Fibroblast of lung (primary cell): ENCODE results near the gene PHF3. TPM values are rescaled to one million over a fixed set of nuclear protein-coding genes. Genes with fewer than 3 reads are reported as not detected.
A peak's percentile ranks its signal among the peaks of the same experiment; 100 is the strongest.

ENCODE experiments used
- DNase-seq, 2 donors: peaks; one replicate each; pipeline versions ENCODE4 v3.0.0 to v3.0.0-alpha.2; 2010; ENCODE audit warnings: low read depth in 2 of 2
- H2AFZ ChIP-seq: 2 replicates; pipeline ENCODE4 v1.5.1; 2012; ENCODE audit warnings: low read length, control low read depth, inconsistent platforms
- H3K27ac ChIP-seq: 2 replicates; pipeline ENCODE4 v1.5.1; 2011; ENCODE audit warnings: low read length, control low read depth; ENCODE audit not compliant: insufficient read depth
- H3K27me3 ChIP-seq: 2 replicates; pipeline ENCODE4 v1.5.1; 2011; ENCODE audit warnings: mild to moderate bottlenecking, low read length; ENCODE audit not compliant: control insufficient read depth, insufficient read depth
- H3K36me3 ChIP-seq: 2 replicates; pipeline ENCODE4 v1.5.1; 2011; ENCODE audit warnings: low read length; ENCODE audit not compliant: control insufficient read depth, insufficient read depth
- H3K4me1 ChIP-seq: 2 replicates; pipeline ENCODE4 v1.5.1; 2011; ENCODE audit warnings: low read length; ENCODE audit not compliant: control insufficient read depth, insufficient read depth; ENCODE audit errors: extremely low read depth
- H3K4me2 ChIP-seq: 2 replicates; pipeline ENCODE4 v1.5.1; 2011; ENCODE audit warnings: low read length, control low read depth; ENCODE audit not compliant: insufficient read depth; ENCODE audit errors: extremely low read depth
- H3K4me3 ChIP-seq, 4 experiments: fragments of 200-600 bp in 1 of 4; sonication (generic) in 1 of 4; replicated peaks in 1 of 4; 2 replicates each; pipeline ENCODE4 v1.5.1; 2011 to 2016; ENCODE audit warnings: low read length in 4 of 4, low read depth in 3 of 4, mild to moderate bottlenecking in 3 of 4, control low read depth in 2 of 4, inconsistent platforms in 1 of 4, mixed read lengths in 1 of 4; ENCODE audit not compliant: insufficient read depth in 1 of 4; ENCODE audit errors: control extremely low read depth in 1 of 4
- H3K79me2 ChIP-seq: 2 replicates; pipeline ENCODE4 v1.5.1; 2012; ENCODE audit warnings: mild to moderate bottlenecking, low read length, inconsistent platforms; ENCODE audit not compliant: control insufficient read depth, insufficient read depth
- H3K9ac ChIP-seq: 2 replicates; pipeline ENCODE4 v1.5.1; 2011; ENCODE audit warnings: mild to moderate bottlenecking, low read length, control low read depth; ENCODE audit not compliant: insufficient read depth
- H3K9me3 ChIP-seq: 2 replicates; pipeline ENCODE4 v1.5.1; 2012; ENCODE audit warnings: low read depth, low read length; ENCODE audit not compliant: control insufficient read depth, insufficient read depth
- H4K20me1 ChIP-seq: 2 replicates; pipeline ENCODE4 v1.5.1; 2011; ENCODE audit warnings: low read length; ENCODE audit not compliant: control insufficient read depth, insufficient read depth; ENCODE audit errors: extremely low read depth
- EZH2 ChIP-seq: IDR thresholded peaks from 2 replicates; pipeline ENCODE4 v1.5.1; 2012; ENCODE audit warnings: low read length, control low read depth, mild to moderate bottlenecking; ENCODE audit errors: missing control alignments
- polyA plus RNA-seq, 2 donors: library from polyadenylated mRNA; depleted of rRNA in 1 of 2; stranded (reverse) in 1 of 2; unstranded in 1 of 2; fragments of >200 nt; gene quantifications; 2 replicates each; pipeline ENCODE4 v1.2.1, GENCODE V29; 2011 to 2012; ENCODE audit warnings: missing spikeins in 1 of 2
- total RNA-seq: library from RNA; depleted of rRNA; stranded (reverse); fragments of >200 nt; gene quantifications from 2 replicates; pipeline ENCODE4 v1.2.1, GENCODE V29; 2014
- TF ChIP-seq, protein P1 (sequence below), 2 donors: IDR thresholded peaks in 1 of 2; conservative IDR thresholded peaks in 1 of 2; 1 replicate in 1 of 2; 2 replicates in 1 of 2; pipeline ENCODE4 v1.5.1; 2011 to 2012; ENCODE audit warnings: low read length in 2 of 2, control low read depth in 1 of 2, inconsistent platforms in 1 of 2, low read depth in 1 of 2, mild to moderate bottlenecking in 1 of 2

Gene PHF3
- total and polyA plus RNA-seq, 2 donors (not counting 1 experiment from before 2014, with no cell fraction given) = 22.2 to 71.5 TPM

DNA sequence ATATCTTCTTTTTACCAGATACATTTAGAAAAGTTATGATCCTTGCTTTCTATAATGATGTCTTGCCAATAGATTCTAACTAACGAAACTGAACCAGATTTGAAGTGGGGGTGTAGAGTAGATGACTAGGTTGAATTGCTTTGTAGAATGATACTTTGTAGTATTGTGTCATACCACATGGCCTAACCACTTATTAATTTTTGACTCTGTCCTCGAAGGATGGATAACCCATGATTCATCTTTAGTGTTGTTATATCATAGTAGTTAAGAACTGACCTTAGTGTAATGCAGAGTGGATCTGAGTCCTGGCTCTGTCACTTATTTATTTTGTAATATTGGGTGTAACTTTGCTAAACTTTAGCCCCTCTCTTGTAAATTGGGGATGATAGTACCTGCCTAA, 4.5 kb downstream of the PHF3 start:
- TF ChIP-seq EZH2 = no peak
- TF ChIP-seq, protein P1, sequence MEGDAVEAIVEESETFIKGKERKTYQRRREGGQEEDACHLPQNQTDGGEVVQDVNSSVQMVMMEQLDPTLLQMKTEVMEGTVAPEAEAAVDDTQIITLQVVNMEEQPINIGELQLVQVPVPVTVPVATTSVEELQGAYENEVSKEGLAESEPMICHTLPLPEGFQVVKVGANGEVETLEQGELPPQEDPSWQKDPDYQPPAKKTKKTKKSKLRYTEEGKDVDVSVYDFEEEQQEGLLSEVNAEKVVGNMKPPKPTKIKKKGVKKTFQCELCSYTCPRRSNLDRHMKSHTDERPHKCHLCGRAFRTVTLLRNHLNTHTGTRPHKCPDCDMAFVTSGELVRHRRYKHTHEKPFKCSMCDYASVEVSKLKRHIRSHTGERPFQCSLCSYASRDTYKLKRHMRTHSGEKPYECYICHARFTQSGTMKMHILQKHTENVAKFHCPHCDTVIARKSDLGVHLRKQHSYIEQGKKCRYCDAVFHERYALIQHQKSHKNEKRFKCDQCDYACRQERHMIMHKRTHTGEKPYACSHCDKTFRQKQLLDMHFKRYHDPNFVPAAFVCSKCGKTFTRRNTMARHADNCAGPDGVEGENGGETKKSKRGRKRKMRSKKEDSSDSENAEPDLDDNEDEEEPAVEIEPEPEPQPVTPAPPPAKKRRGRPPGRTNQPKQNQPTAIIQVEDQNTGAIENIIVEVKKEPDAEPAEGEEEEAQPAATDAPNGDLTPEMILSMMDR (conservative IDR thresholded peaks at IDR 0.05 in 1 of 2, IDR thresholded peaks at IDR 0.05 in 1 of 2; ENCODE audit: low read depth in 1 of 2, low read length in 2 of 2) = no peak
- peaks cover 5% of the 10 kb centered on the region for H4K20me1 ChIP-seq
- DNase-seq = peak; percentile 50 to 76
- H3K4me1 ChIP-seq = peaks cover 10% of the 10 kb centered on the region
- H3K27me3 ChIP-seq = no peaks in the 10 kb centered on the region
- H2AFZ ChIP-seq = no peak overlapping the region
- H3K9ac ChIP-seq = no peak overlapping the region
- H3K4me3 ChIP-seq = peak overlapping the region in 1 of 4 experiments; percentile 7
- peaks cover 79% of the 10 kb centered on the region for H3K79me2 ChIP-seq
- H3K4me2 ChIP-seq = peak overlapping the region; percentile 82
- no peaks in the 10 kb centered on the region for H3K9me3 ChIP-seq
- peak overlapping the region; percentile 42 for H3K27ac ChIP-seq
- no peaks in the 10 kb centered on the region for H3K36me3 ChIP-seq

DNA sequence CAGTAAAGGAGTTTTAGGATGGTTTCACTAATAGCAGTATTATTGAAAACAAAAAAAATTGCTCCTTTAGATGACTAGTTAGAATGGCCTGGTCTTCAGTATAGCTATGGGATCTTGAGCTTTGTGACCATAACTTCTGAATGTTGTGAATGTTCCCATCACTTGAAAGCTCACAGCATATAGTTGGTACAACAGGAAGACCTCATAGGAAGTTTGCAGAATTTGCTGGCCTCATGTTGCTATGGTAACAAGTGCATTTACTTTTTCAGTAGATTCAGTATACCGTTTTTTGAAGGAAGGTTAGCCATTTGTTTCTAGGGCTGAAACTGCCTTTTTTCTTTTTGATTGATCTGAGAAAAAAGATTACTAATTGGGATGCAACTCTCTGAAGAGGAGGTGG, 8.3 kb downstream of the PHF3 start:
- H3K27ac ChIP-seq = no peak overlapping the region
- peaks cover 8% of the 10 kb centered on the region for H3K4me1 ChIP-seq
- no peak overlapping the region for H3K4me3 ChIP-seq
- H3K27me3 ChIP-seq = no peaks in the 10 kb centered on the region
- no peaks in the 10 kb centered on the region for H3K36me3 ChIP-seq
- no peak overlapping the region for H2AFZ ChIP-seq
- no peaks in the 10 kb centered on the region for H3K9me3 ChIP-seq
- no peak overlapping the region for H3K4me2 ChIP-seq
- peaks cover 63% of the 10 kb centered on the region for H3K79me2 ChIP-seq
- TF ChIP-seq EZH2 = no peak
- TF ChIP-seq, protein P1 (conservative IDR thresholded peaks at IDR 0.05 in 1 of 2, IDR thresholded peaks at IDR 0.05 in 1 of 2; ENCODE audit: low read depth in 1 of 2, low read length in 2 of 2) = no peak
- DNase-seq = peak; percentile 16 to 28
- no peak overlapping the region for H3K9ac ChIP-seq
- H4K20me1 ChIP-seq = peaks cover 3% of the 10 kb centered on the region

DNA sequence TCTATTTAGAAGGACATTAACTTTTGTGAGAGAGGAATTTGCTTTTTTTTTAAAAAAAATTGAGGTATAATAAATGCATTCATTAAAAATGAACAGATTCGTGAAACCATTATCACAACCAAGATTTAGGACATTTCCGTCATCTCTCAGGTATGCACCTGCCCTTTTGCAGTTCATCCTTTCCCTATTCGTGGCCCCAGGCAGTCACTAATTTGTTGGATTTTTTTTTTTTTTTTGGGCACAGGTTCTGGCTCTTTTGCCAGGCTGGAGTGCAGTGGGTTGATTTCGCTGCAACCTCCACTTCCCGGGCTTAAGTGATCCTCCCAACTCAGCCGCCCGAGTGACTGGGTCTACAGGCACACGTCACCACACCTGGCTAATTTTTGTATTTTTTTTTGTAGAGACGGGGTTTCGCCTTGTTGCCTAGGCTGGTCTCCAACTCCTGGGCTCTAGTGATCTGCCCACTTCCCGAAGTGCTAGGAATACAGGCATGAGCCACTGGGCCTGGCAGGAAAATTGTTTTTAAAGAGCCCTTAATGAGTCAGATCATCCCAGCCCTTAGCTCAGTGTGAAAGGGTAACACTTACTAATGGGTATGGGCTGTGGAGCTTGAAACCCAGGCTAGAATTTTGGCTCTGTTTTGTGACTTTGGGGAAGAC, 9.2 kb downstream of the PHF3 start:
- H3K27me3 ChIP-seq = no peaks in the 10 kb centered on the region
- H3K9me3 ChIP-seq = no peaks in the 10 kb centered on the region
- DNase-seq = peak in 1 of 2 donors; percentile 81
- H3K4me2 ChIP-seq = no peak overlapping the region
- H3K36me3 ChIP-seq = no peaks in the 10 kb centered on the region
- peaks cover under 1% of the 10 kb centered on the region for H4K20me1 ChIP-seq
- no peak overlapping the region for H3K27ac ChIP-seq
- peaks cover 6% of the 10 kb centered on the region for H3K4me1 ChIP-seq
- H3K79me2 ChIP-seq = peaks cover 57% of the 10 kb centered on the region
- no peak overlapping the region for H3K9ac ChIP-seq
- TF ChIP-seq, protein P1 (conservative IDR thresholded peaks at IDR 0.05 in 1 of 2, IDR thresholded peaks at IDR 0.05 in 1 of 2; ENCODE audit: low read depth in 1 of 2, low read length in 2 of 2) = no peak
- TF ChIP-seq EZH2 = no peak
- no peak overlapping the region for H3K4me3 ChIP-seq
- H2AFZ ChIP-seq = no peak overlapping the region
